NB4 (cell line): ENCODE measurements around the gene CD36.

Experiments used
- MAX ChIP-seq: IDR thresholded peaks from 2 replicates; pipeline ENCODE4 v1.6.1; 2011; ENCODE audit warnings: low read depth, low read length
- POLR2A ChIP-seq: IDR thresholded peaks from 2 replicates; pipeline ENCODE4 v1.6.1; 2011; ENCODE audit warnings: mild to moderate bottlenecking; ENCODE audit not compliant: insufficient read length; ENCODE audit errors: extremely low read depth

GRCh38 chr7:80681272-80681885 lies 42.9 kb downstream of the CD36 start:
- TF ChIP-seq POLR2A (no peak), MAX (no peak)
